SK-N-SH treated with all-trans-retinoic acid at 6 μM for 48 hours (cell line): Measurements from ENCODE around the gene COL26A1.

Experiments used
- ATAC-seq: fragments of 200-7000 bp; cut with Tn5 transposase; 3 replicates; pipeline ENCODE4 v1.9.1; 2020; ENCODE audit warnings: mild to moderate bottlenecking, moderate library complexity
- ARNTL ChIP-seq: fragments of 450-650 bp; formaldehyde crosslinking; IDR thresholded peaks from 2 replicates; pipeline ENCODE4 v1.5.0; 2020; ENCODE audit warnings: low read depth, mild to moderate bottlenecking, moderate library complexity, borderline replicate concordance
- BACH2 ChIP-seq: fragments of 250-450 bp; sonication (Bioruptor Pico); IDR thresholded peaks from 2 replicates; pipeline ENCODE4 v1.9.0; 2021; ENCODE audit warnings: mild to moderate bottlenecking, borderline replicate concordance
- CREB5 ChIP-seq: fragments of 250-450 bp; sonication (Bioruptor Pico); IDR thresholded peaks from 2 replicates; pipeline ENCODE4 v1.5.1; 2020; ENCODE audit warnings: low read depth, mild to moderate bottlenecking, moderate library complexity
- CSDC2 ChIP-seq: fragments of 250-450 bp; sonication (Bioruptor Pico); IDR thresholded peaks from 2 replicates; pipeline ENCODE4 v1.5.0; 2020; ENCODE audit warnings: mild to moderate bottlenecking, moderate library complexity
- ESRRG ChIP-seq: fragments of 250-450 bp; sonication (Bioruptor Pico); IDR thresholded peaks from 2 replicates; pipeline ENCODE4 v1.6.1; 2021; ENCODE audit warnings: mild to moderate bottlenecking
- ISL1 ChIP-seq: fragments of 250-450 bp; sonication (Bioruptor Pico); IDR thresholded peaks from 2 replicates; pipeline ENCODE4 v2.1.2; 2022; ENCODE audit warnings: mild to moderate bottlenecking, moderate library complexity
- OSR1 ChIP-seq: fragments of 250-450 bp; sonication (Bioruptor Pico); IDR thresholded peaks from 2 replicates; pipeline ENCODE4 v1.8.0; 2022; ENCODE audit warnings: moderate library complexity, mild to moderate bottlenecking, inconsistent platforms
- PATZ1 ChIP-seq: fragments of 250-450 bp; sonication (Bioruptor Pico); IDR thresholded peaks from 2 replicates; pipeline ENCODE4 v1.8.0; 2020; ENCODE audit warnings: mild to moderate bottlenecking, moderate library complexity, borderline replicate concordance
- PPARA ChIP-seq: fragments of 250-450 bp; sonication (Bioruptor Pico); IDR thresholded peaks from 2 replicates; pipeline ENCODE4 v1.5.0; 2020; ENCODE audit warnings: mild to moderate bottlenecking, borderline replicate concordance
- RARB ChIP-seq: fragments of 250-450 bp; sonication (Bioruptor Pico); IDR thresholded peaks from 2 replicates; pipeline ENCODE4 v1.8.0; 2021; ENCODE audit warnings: mild to moderate bottlenecking, moderate library complexity
- SNAI2 ChIP-seq: fragments of 250-450 bp; sonication (Bioruptor Pico); IDR thresholded peaks from 2 replicates; pipeline ENCODE4 v1.5.0; 2020; ENCODE audit warnings: mild to moderate bottlenecking, moderate library complexity
- TCF4 ChIP-seq: fragments of 250-450 bp; sonication (Bioruptor Pico); IDR thresholded peaks from 2 replicates; pipeline ENCODE4 v1.8.0; 2021; ENCODE audit warnings: mild to moderate bottlenecking, moderate library complexity, borderline replicate concordance
- TSHZ2 ChIP-seq: fragments of 250-450 bp; sonication (Bioruptor Pico); IDR thresholded peaks from 2 replicates; pipeline ENCODE4 v1.5.0; 2020; ENCODE audit warnings: mild to moderate bottlenecking, moderate library complexity
- ZC3H10 ChIP-seq: fragments of 250-450 bp; sonication (Bioruptor Pico); IDR thresholded peaks from 2 replicates; pipeline ENCODE4 v1.5.1; 2021; ENCODE audit warnings: mild to moderate bottlenecking, moderate library complexity
- ZFP3 ChIP-seq: fragments of 250-450 bp; sonication (Bioruptor Pico); IDR thresholded peaks from 2 replicates; pipeline ENCODE4 v1.5.0; 2020; ENCODE audit warnings: mild to moderate bottlenecking, moderate library complexity
- ZFP30 ChIP-seq: fragments of 450-650 bp; formaldehyde crosslinking; IDR thresholded peaks from 2 replicates; pipeline ENCODE4 v1.5.0; 2022; ENCODE audit warnings: mild to moderate bottlenecking, moderate library complexity
- ZNF565 ChIP-seq: fragments of 450-650 bp; formaldehyde crosslinking; conservative IDR thresholded peaks from 2 replicates; pipeline ENCODE4 v1.5.0; 2020; ENCODE audit warnings: low read depth, mild to moderate bottlenecking, moderate library complexity
- ZNF70 ChIP-seq: fragments of 450-650 bp; formaldehyde crosslinking; IDR thresholded peaks from 2 replicates; pipeline ENCODE4 v1.5.0; 2020; ENCODE audit warnings: mild to moderate bottlenecking, moderate library complexity
- ZNF8 ChIP-seq: fragments of 450-650 bp; formaldehyde crosslinking; IDR thresholded peaks from 2 replicates; pipeline ENCODE4 v1.5.0; 2020; ENCODE audit warnings: mild to moderate bottlenecking, moderate library complexity

COL26A1 gene

GRCh38 chr7:101402081-101402779, 39.6 kb downstream of the COL26A1 start (continued):
- TF ChIP-seq TSHZ2 (CRISPR knock-in tag) (peak; percentile 82), CSDC2 (CRISPR knock-in tag) (peak; percentile 35; the same call in 1 of the 2 replicates), ISL1 (peak; percentile 63), PPARA (CRISPR knock-in tag) (no peak), RARB (no peak), BACH2 (CRISPR knock-in tag) (no peak), ESRRG (no peak), TCF4 (CRISPR knock-in tag) (peak; percentile 25; the same call in 1 of the 2 replicates), SNAI2 (CRISPR knock-in tag) (no peak), ZNF70 (CRISPR knock-in tag) (no peak), PATZ1 (peak; percentile 90; the same call in 1 of the 2 replicates), ZC3H10 (CRISPR knock-in tag) (no peak), OSR1 (CRISPR knock-in tag) (no peak), ARNTL (no peak)

GRCh38 chr7:101402835-101403234, 40.2 kb downstream of the COL26A1 start:
- TF ChIP-seq ZNF70 (CRISPR knock-in tag), result no peak
- no peak for TF ChIP-seq TCF4 (CRISPR knock-in tag)
- TF ChIP-seq BACH2 (CRISPR knock-in tag), result no peak
- TF ChIP-seq CREB5, result no peak
- TF ChIP-seq ZNF8 (CRISPR knock-in tag), result no peak
- TF ChIP-seq ZNF565 (CRISPR knock-in tag), result no peak
- TF ChIP-seq, all 23 proteins: peak for 0
- ATAC-seq, result no peak

GRCh38 chr7:101405474-101406067, 42.9 kb downstream of the COL26A1 start:
- no peak for ATAC-seq
- no peak for TF ChIP-seq ZFP3 (CRISPR knock-in tag)
- TF ChIP-seq, all 23 proteins: peak for 0

- no peak for TF ChIP-seq ZNF8 (CRISPR knock-in tag)
- no peak for TF ChIP-seq ZFP3 (CRISPR knock-in tag)
- no peak for TF ChIP-seq OSR1 (CRISPR knock-in tag)
- no peak for TF ChIP-seq TSHZ2 (CRISPR knock-in tag)
- TF ChIP-seq PATZ1, result no peak
- TF ChIP-seq ISL1, result no peak
- TF ChIP-seq PPARA (CRISPR knock-in tag), result no peak
- TF ChIP-seq ESRRG, result no peak
- TF ChIP-seq ZFP30, result no peak
- no peak for TF ChIP-seq CREB5
- ATAC-seq, result peak; percentile 90
Measured at GRCh38 chr7:101410743-101411507, 48.2 kb downstream of the COL26A1 start.
